Panc1 (cell line): ENCODE data around the gene PPM1H. TPM values are rescaled to one million over a fixed set of nuclear protein-coding genes. Genes with fewer than 3 reads are reported as not detected.

Experiments
- ATAC-seq: fragments of 200-7000 bp; cut with Tn5 transposase; 2 replicates; pipeline ENCODE4 v1.9.1; 2020; ENCODE audit warnings: mild to moderate bottlenecking, moderate library complexity
- BruUV-seq: library from RNA; stranded (reverse); fragments of 400-500 nt; replicated peaks from 2 replicates; lab custom pipeline; 2021; lab: Mats Ljungman, UMichigan
- CTCF ChIA-PET: fragments of 300-600 bp; sonication (Branson Sonifier 250); formaldehyde crosslinking; loops from one replicate; lab custom pipeline; 2022; ENCODE audit warnings: antibody characterized with exemption; lab: Charles Lee
- POLR2A ChIA-PET: fragments of 300-600 bp; sonication (Branson Sonifier 250); formaldehyde crosslinking; loops from one replicate; lab custom pipeline; 2022; ENCODE audit warnings: antibody characterized with exemption; lab: Charles Lee
- DNase-seq: peaks from one replicate; pipeline ENCODE4 v3.0.0-alpha.2; 2010; ENCODE audit warnings: low read depth, low spot score
- H3K27ac ChIP-seq: 2 replicates; pipeline ENCODE4 v1.5.1; 2011; ENCODE audit warnings: mild to moderate bottlenecking, low read length, inconsistent platforms
- H3K27me3 ChIP-seq: fragments of 200-500 bp; sonication (Bioruptor generic); 2 replicates; pipeline ENCODE4 v1.6.0; 2014; ENCODE audit warnings: low read length, inconsistent platforms; ENCODE audit not compliant: control insufficient read depth, insufficient read depth
- H3K36me3 ChIP-seq: fragments of 200-500 bp; sonication (Bioruptor generic); 2 replicates; pipeline ENCODE4 v1.5.1; 2014; ENCODE audit warnings: inconsistent platforms, mild to moderate bottlenecking, low read length, moderate library complexity; ENCODE audit not compliant: control insufficient read depth, insufficient read depth
- H3K4me1 ChIP-seq: 2 replicates; pipeline ENCODE4 v1.5.1; 2011; ENCODE audit warnings: inconsistent platforms, mild to moderate bottlenecking, low read length, moderate library complexity; ENCODE audit not compliant: control insufficient read depth, insufficient read depth
- H3K4me3 ChIP-seq, 2 experiments: 2 replicates each; pipeline ENCODE4 v1.5.1; 2011 to 2012; ENCODE audit warnings: low read depth in 2 of 2, low read length in 2 of 2, mild to moderate bottlenecking in 2 of 2, inconsistent platforms in 1 of 2, moderate library complexity in 1 of 2
- H3K9me3 ChIP-seq: fragments of 200-500 bp; sonication (Bioruptor generic); 2 replicates; pipeline ENCODE4 v1.5.1; 2014; ENCODE audit warnings: low read depth, mild to moderate bottlenecking, inconsistent platforms, low read length, moderate library complexity; ENCODE audit not compliant: control insufficient read depth, insufficient read depth
- CTCF ChIP-seq: fragments of 450-650 bp; IDR thresholded peaks from 2 replicates; pipeline ENCODE4 v1.5.1; 2017; ENCODE audit warnings: mild to moderate bottlenecking
- POLR2AphosphoS5 ChIP-seq: IDR thresholded peaks from 2 replicates; pipeline ENCODE4 v1.6.1; 2012; ENCODE audit warnings: mild to moderate bottlenecking, low read depth, low read length, moderate library complexity
- REST ChIP-seq, 2 experiments: IDR thresholded peaks; 2 replicates each; pipeline ENCODE4 v1.6.1; 2011 to 2012; ENCODE audit warnings: low read depth in 2 of 2, control low read depth in 1 of 2, low read length in 1 of 2, mild to moderate bottlenecking in 1 of 2, moderate library complexity in 1 of 2; ENCODE audit not compliant: insufficient read depth in 1 of 2
- SIN3A ChIP-seq: IDR thresholded peaks from 2 replicates; pipeline ENCODE4 v1.6.1; 2012; ENCODE audit warnings: low read depth, mild to moderate bottlenecking, low read length, moderate library complexity, borderline replicate concordance; ENCODE audit not compliant: insufficient read depth
- TCF7L2 ChIP-seq: IDR thresholded peaks from 2 replicates; pipeline ENCODE4 v1.6.1; 2011; ENCODE audit warnings: mild to moderate bottlenecking, low read depth, low read length, inconsistent platforms
- in situ Hi-C: cut with HindIII; loops from 2 replicates; pipeline ENCODE4 v1.10.0; 2016; ENCODE audit warnings: low sequenced_read_pairs, low pct_unique_long_range_greater_than_20kb
- intact Hi-C: fragments of 100-400 bp; cut with micrococcal nuclease; formaldehyde crosslinking; loops from one replicate; pipeline ENCODE4 v1.10.0; 2022; ENCODE audit not compliant: unreplicated experiment
- total RNA-seq: library from RNA; stranded (reverse); gene quantifications from one replicate; pipeline ENCODE4 v1.2.1, GENCODE V29; 2021; ENCODE audit not compliant: unreplicated experiment

Gene PPM1H
- total RNA-seq, 1 experiment from 2014 or later, result 22.9 TPM

- TF ChIP-seq TCF7L2, result no peak
- no peak for TF ChIP-seq SIN3A
- TF ChIP-seq POLR2AphosphoS5, result no peak
- no peak for TF ChIP-seq REST (IDR thresholded peaks at IDR 0.05; ENCODE audit: insufficient read depth in 1 of 2, low read depth in 2 of 2, low read length in 1 of 2)
- TF ChIP-seq CTCF, result no peak
- CTCF ChIA-PET, result no interaction called here
Measured at GRCh38 chr12:62955678-62956077, 20.7 kb upstream of the PPM1H start.

GRCh38 chr12:62950317-62950716 is 15.4 kb upstream of the PPM1H start:
- no TSS peak for BruUV-seq
- H3K27ac ChIP-seq, result no peak overlapping the region
- H3K4me1 ChIP-seq, result no peaks in the 10 kb centered on the region
- in situ Hi-C loops (no loop called here), intact Hi-C loops (no loop called here)
- no peaks in the 10 kb centered on the region; the same call in 1 of the 2 replicates for H3K27me3 ChIP-seq
- no peak overlapping the region for H3K4me3 ChIP-seq
- CTCF ChIA-PET, result no interaction called here
- DNase-seq, result no peak
- POLR2A ChIA-PET, result no interaction called here
- no peaks in the 10 kb centered on the region for H3K9me3 ChIP-seq
- ATAC-seq, result no peak
- TF ChIP-seq SIN3A, result no peak
- no peak for TF ChIP-seq CTCF
- TF ChIP-seq TCF7L2, result no peak
- TF ChIP-seq POLR2AphosphoS5, result no peak
- TF ChIP-seq REST (IDR thresholded peaks at IDR 0.05; ENCODE audit: insufficient read depth in 1 of 2, low read depth in 2 of 2, low read length in 1 of 2), result no peak
- no peaks in the 10 kb centered on the region for H3K36me3 ChIP-seq

More at GRCh38 chr12:62955678-62956077, 20.7 kb upstream of the PPM1H start:
- no TSS peak for BruUV-seq
- POLR2A ChIA-PET, result no interaction called here
- intact Hi-C loops, result no loop called here
- DNase-seq (no peak), ATAC-seq (no peak)
- Histone ChIP-seq H3K9me3 (no peaks in the 10 kb centered on the region), H3K27ac (no peak overlapping the region), H3K4me3 (no peak overlapping the region), H3K27me3 (no peaks in the 10 kb centered on the region; the same call in 1 of the 2 replicates), H3K4me1 (no peaks in the 10 kb centered on the region), H3K36me3 (no peaks in the 10 kb centered on the region)
- in situ Hi-C loops, result no loop called here
